ENCODE measurements around the gene C1orf50. TPM values are rescaled to one million over a fixed set of nuclear protein-coding genes. Genes with fewer than 3 reads are reported as not detected.

Gene C1orf50
- 3.1 to 4.6 TPM (median 4.2 TPM) in 5 replicates for total RNA-seq (2022; extraction: Qiagen RNA extraction)

DNA sequence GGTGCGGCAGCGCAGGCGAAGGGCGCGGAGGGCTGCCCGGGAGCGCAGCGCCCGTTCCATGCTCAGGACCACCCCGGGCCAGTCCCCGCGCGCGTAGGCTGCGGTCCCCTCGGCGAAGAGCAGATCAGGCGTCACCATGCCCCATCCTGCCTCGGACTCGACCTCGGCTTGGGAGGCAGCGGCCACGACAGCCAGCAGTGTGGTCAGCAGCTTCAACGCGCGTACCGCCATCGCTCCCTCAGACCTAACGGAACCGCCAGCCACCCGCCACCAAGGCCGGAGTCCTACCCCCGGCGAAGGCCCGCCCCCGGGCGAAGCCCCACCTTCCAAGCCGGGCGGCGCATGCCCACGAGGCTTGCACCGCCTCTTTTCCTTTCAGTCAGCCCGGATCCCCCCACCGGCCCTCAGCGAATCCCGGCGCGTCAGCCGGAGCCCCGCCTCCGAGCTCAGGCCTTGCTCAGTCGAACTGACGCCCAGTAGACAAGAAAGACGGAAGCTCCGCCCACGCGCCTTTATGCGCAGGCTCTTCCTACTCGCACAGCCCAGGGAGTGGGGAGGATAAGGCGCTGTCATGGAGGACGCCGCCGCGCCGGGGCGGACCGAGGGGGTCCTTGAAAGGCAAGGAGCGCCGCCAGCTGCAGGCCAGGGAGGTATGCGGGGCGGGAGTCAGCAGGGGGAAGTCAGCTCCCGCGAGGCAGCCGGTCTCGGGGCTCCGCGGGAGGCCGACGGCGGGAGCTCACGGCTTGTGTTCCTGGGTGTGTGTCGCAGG, at the start of gene C1orf50, which contains the start of gene P3H1:
C1orf50 (plus strand) TSS at position 509 of the 769 bp plus-strand sequence; CDS start at position 572, 63 bp downstream.
P3H1 (minus strand) TSS at position 288 of the 769 bp plus-strand sequence; CDS start at position 231, 57 bp downstream.

DNA sequence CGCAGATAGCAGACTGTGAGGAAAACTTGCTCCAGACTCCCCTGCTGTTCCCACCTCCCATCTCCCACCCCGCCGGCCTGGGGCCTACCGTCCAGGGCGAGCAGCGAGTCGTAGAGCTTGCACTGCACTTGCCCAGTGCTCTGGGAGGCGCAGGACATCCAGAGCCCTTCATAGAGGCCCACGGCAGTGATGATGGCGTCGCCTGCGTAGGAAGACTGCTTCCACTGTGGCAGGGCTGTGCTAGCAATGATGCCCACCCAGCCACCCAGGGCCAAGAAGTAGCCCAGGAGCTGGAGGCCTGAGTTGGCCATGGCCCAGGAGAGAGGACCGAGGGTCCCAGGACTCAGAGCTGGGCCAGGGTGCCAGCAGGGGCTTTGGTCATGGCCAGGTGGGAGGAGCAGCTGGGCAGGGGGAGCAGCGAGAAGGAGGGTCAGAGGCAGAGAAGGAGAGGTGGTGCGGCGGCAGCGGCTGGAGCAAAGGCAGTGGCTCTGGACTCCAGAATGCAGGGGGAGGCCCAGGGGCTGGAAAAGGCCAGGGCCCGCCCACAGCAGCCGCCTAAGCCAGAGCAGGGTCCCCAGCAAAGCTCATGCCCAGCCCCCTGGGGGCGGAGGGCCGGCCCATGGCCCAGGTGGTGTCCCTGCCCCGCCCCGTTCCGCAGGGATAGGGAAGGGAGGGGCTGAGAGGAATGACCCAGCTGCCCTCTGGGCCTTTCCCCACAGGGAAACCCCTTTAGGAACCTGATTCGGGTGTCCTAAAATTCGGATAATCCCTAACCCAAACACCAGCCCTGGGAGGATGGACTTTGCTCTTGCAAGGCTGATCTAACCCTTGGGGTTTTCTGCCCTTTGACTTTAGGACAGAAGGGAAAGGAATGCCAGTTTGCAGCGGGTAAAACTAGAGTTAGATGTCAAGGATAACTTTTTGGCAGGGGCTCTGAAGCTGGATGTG, 27.0 kb upstream of the C1orf50 start, which contains the start of gene CLDN19:
CLDN19 (minus strand) TSS at position 484 of the 948 bp plus-strand sequence; CDS start at position 311, 173 bp downstream.

DNA sequence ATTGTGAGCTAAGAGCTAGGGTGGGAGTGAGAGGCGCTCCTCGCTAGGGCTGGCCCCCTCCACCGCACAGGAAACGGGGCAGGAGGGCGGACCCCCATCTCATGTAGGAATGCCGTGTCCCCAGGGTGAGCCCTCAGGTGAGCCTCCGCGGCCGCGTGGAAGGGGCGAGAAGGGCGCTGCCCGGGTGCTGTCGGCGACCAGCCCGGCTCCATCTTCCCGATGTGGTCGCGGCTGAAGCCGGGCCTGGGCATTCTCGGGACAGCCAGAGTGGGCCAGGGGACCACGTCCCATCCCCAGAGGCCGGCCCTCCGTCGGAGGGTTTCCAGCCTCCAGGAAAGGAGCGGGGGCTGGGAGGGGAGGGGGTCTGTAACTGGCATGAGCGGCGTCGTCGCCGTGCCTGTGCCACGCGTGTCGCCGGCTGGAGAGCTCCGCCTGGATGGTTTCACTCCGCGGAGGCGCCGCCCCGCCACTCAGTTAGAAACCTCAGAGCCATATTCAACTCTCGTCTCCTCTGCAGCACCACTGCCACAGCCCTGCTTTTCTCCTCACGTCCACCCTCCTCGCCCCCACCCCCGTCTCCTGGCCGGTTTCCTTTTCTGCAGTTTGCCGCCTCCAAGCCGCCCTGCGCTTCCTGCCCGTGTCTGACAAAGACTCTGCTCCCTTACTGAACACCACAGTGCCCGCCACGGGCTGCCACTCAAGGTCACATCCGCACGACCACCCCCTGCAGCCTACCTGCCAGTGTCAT, 18.1 kb downstream of the C1orf50 start, which contains the start of gene TMEM269:
TMEM269 (plus strand) TSS at position 46 of the 748 bp plus-strand sequence. CDS start 4,903 bp downstream, outside the sequence.

DNA sequence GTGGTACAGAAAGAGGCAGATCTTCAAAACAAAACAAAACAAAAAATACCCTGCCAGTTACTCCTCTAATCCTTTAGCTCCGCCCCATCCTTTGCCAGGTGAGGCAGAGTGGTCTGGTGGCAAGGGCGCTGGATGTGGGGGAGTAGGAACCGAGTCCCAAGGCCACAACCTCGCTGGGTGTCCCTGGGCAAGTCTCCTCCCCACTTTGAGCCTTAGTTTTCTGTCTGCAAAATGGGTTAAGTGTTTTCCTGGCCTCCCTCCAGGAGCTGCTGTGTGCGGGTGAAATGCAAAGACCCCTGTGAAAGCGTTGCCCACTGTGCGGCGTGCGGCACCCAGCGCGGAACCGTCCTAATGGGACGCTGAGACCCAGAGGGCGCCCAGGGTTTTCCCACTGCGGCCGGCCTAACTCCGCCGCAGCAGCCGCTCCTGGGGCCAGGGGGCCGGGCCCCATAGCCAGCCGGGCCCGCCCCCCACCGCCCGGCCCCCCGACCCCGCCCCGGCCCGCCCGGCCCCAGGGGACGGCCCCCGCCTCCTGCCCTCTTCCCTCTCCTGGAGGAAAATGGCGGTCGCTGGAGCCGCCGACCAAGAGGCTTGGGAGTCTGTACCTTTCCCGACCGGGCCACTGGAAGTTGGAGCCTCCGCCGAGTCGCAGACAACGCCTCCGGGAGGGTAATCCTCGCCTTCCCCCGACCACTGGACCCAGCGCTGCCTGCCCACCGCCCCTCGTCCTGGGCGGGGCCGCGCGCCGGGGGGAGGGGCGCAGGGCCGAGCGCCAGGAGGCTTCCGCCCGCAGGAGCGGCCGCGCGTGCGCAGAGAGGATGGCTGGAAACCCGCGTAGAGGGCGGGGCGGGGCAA, 49.8 kb downstream of the C1orf50 start, which contains the start of the genes ERMAP and SVBP:
ERMAP (plus strand) TSS at position 538 of the 855 bp plus-strand sequence. CDS start 13,327 bp downstream, outside the sequence.
SVBP (minus strand) TSS at position 813 of the 855 bp plus-strand sequence. CDS start 853 bp downstream, outside the sequence.

Other genes starting within 250 kb of the C1orf50 start
- 58.8 to 67.3 TPM (median 65.3 TPM) in 5 replicates for gene PPIH, start 108.8 kb upstream of the C1orf50 start, total RNA-seq (2022; extraction: Qiagen RNA extraction)
- 709 to 776 TPM (median 732 TPM) in 5 replicates for gene YBX1, start 84.8 kb upstream of the C1orf50 start, total RNA-seq (2022; extraction: Qiagen RNA extraction)
- not detected in 5 replicates for gene CLDN19, start 27.0 kb upstream of the C1orf50 start, total RNA-seq (2022; extraction: Qiagen RNA extraction)
- 28.7 to 33.3 TPM (median 31.1 TPM) in 5 replicates for gene P3H1, start 221 bp upstream of the C1orf50 start, total RNA-seq (2022; extraction: Qiagen RNA extraction)
- 0.03 to 0.15 TPM (median 0.09 TPM) in 5 replicates for gene TMEM269, start 17.7 kb downstream of the C1orf50 start, total RNA-seq (2022; extraction: Qiagen RNA extraction)
- gene ERMAP, start 49.9 kb downstream of the C1orf50 start, total RNA-seq (2022; extraction: Qiagen RNA extraction), result 3.2 to 5.1 TPM (median 3.6 TPM) in 5 replicates
- 12.3 to 16.3 TPM (median 15.3 TPM) in 5 replicates for gene SVBP, start 50.1 kb downstream of the C1orf50 start, total RNA-seq (2022; extraction: Qiagen RNA extraction)
- gene ZNF691, start 79.4 kb downstream of the C1orf50 start, total RNA-seq (2022; extraction: Qiagen RNA extraction), result 6.4 to 9.6 TPM (median 7.4 TPM) in 5 replicates
- 90.6 to 127 TPM (median 104 TPM) in 5 replicates for gene SLC2A1, start 191.6 kb downstream of the C1orf50 start, total RNA-seq (2022; extraction: Qiagen RNA extraction)